Measurements from ENCODE around the gene EIF2B4. TPM values are rescaled to one million over a fixed set of nuclear protein-coding genes. Genes with fewer than 3 reads are reported as not detected.
A peak's percentile ranks its signal among the peaks of the same experiment; 100 is the strongest.

Gene EIF2B4
- polyA plus RNA-seq, 1 donor (not counting 4 experiments of a cell fraction or from before 2014, with no cell fraction given), result 54.9 TPM

DNA sequence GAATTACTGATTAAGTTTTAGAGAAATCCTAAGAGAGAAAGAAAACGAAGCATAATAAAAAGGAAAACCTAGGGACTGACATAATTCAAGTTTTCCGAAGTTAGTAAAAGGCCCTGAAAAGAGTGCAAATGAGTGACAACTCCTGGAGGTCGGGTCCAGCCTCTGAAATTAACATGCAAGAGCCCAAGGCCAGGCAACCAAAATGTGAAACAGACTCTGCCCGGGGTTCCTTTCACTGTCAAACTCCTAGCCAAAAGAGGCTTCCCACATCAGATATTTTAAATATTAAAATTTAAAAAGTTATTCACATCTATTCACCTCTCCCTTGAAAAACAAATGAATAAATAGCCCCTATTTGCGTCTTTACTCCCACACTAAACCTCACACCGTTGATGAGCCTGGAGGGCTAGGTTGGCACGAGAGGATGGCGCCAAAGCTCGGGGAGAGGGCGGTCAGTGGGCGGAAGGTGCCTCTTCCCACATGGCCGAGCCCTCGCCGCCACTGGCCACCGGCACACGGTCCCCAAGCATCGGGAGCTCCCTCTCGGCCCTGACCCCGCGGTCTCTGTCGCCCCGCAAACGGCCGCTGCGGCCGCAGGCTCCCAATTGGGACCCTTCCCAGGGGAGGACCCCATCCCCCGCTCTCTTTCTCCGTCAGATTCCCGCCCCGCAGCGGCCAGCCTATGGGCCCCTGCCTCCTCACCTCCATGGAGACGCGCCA, 38.6 kb upstream of the EIF2B4 start:
- H3K36me3 ChIP-seq (ENCODE audit: control insufficient read depth in 2 of 2, extremely low read depth in 1 of 2, insufficient read depth in 2 of 2, low read length in 2 of 2), result peaks cover 0 to under 1% of the 10 kb centered on the region in 2 experiments
- H3K4me3 ChIP-seq (ENCODE audit: control insufficient read depth in 2 of 3, extremely low read depth in 1 of 3, insufficient read depth in 2 of 3, low read depth in 1 of 3, low read length in 3 of 3), result peak overlapping the region; percentile 92 to 99 (median 94)
- H2AFZ ChIP-seq (ENCODE audit: control insufficient read depth, low read length), result peak overlapping the region; percentile 74
- FAIRE-seq (no peak), DNase-seq (ENCODE audit: low read depth, low spot score) (no peak)
- peaks cover 15% of the 10 kb centered on the region for H3K4me1 ChIP-seq (ENCODE audit: control insufficient read depth, extremely low read depth, insufficient read depth, low read length)
- H3K9ac ChIP-seq (ENCODE audit: control insufficient read depth, extremely low read depth, insufficient read depth, low read length), result peak overlapping the region; percentile 90
- H3K27me3 ChIP-seq (ENCODE audit: control insufficient read depth, extremely low read depth, insufficient read depth, low read length), result no peaks in the 10 kb centered on the region
- TF ChIP-seq, protein P1, sequence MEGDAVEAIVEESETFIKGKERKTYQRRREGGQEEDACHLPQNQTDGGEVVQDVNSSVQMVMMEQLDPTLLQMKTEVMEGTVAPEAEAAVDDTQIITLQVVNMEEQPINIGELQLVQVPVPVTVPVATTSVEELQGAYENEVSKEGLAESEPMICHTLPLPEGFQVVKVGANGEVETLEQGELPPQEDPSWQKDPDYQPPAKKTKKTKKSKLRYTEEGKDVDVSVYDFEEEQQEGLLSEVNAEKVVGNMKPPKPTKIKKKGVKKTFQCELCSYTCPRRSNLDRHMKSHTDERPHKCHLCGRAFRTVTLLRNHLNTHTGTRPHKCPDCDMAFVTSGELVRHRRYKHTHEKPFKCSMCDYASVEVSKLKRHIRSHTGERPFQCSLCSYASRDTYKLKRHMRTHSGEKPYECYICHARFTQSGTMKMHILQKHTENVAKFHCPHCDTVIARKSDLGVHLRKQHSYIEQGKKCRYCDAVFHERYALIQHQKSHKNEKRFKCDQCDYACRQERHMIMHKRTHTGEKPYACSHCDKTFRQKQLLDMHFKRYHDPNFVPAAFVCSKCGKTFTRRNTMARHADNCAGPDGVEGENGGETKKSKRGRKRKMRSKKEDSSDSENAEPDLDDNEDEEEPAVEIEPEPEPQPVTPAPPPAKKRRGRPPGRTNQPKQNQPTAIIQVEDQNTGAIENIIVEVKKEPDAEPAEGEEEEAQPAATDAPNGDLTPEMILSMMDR (optimal IDR thresholded peaks at IDR 0.05 in 1 of 3, IDR thresholded peaks at IDR 0.05 in 1 of 3, conservative IDR thresholded peaks at IDR 0.05 in 1 of 3; ENCODE audit: extremely low read depth in 1 of 3, insufficient read depth in 2 of 3, low read length in 3 of 3), result no peak
- no peak for TF ChIP-seq EZH2 (IDR thresholded peaks at IDR 0.05; ENCODE audit: low read length)
- H3K79me2 ChIP-seq (ENCODE audit: control insufficient read depth, insufficient read depth, low read length), result peaks cover 55% of the 10 kb centered on the region
- peaks cover 10% of the 10 kb centered on the region for H4K20me1 ChIP-seq (ENCODE audit: control insufficient read depth, extremely low read depth, insufficient read depth, low read length)
- H3K27ac ChIP-seq (ENCODE audit: control insufficient read depth, insufficient read depth, low read length), result peak overlapping the region; percentile 81
- H3K9me1 ChIP-seq (ENCODE audit: control insufficient read depth, extremely low read depth, insufficient read depth, low read length), result no peaks in the 10 kb centered on the region
- dilution Hi-C loops (cut with MboI; ENCODE audit: extremely low pct_ligation_motif_present, low sequenced_read_pairs), result no loop called here
- no peaks in the 10 kb centered on the region for H3K9me3 ChIP-seq (ENCODE audit: control insufficient read depth, low read depth, low read length)
- H3K4me2 ChIP-seq (ENCODE audit: control insufficient read depth, extremely low read depth, insufficient read depth, low read depth, low read length), result peak overlapping the region; percentile 100

DNA sequence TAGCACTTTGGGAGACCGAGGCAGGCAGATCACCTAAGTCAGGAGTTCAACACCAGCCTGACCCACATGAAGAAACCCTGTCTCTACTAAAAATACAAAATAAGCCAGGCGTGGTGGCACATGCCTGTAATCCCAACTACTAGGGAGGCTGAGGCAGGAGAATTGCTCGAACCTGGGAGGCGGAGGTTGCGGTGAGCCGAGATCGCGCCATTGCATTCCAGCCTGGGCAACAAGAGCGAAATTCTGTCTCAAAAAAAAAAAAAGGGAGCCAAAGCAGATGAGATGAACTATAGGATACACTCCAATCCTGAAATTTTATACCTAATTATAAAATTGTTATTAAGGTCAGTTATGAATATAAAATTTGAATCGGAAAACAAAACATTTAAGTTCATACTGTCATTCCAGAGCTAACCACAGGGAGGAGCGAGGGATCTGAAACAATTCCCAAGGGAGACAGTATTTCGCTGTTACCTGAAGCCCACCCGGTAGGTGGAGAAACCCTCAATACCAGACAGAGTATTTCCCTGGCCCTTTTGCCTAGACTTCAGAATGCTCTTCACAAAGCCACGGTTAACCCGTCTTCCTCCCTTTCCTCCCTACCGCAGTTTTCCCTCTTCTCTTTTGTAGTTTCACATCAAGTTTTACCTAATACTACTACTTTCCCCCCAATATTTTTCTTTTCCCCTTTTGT, 37.8 kb upstream of the EIF2B4 start:
- Histone ChIP-seq H3K27me3 (ENCODE audit: control insufficient read depth, extremely low read depth, insufficient read depth, low read length) (no peaks in the 10 kb centered on the region), H3K4me2 (ENCODE audit: control insufficient read depth, extremely low read depth, insufficient read depth, low read depth, low read length) (peak overlapping the region; percentile 100), H3K27ac (ENCODE audit: control insufficient read depth, insufficient read depth, low read length) (peak overlapping the region; percentile 81), H2AFZ (ENCODE audit: control insufficient read depth, low read length) (no peak overlapping the region), H3K4me1 (ENCODE audit: control insufficient read depth, extremely low read depth, insufficient read depth, low read length) (peaks cover 15% of the 10 kb centered on the region), H4K20me1 (ENCODE audit: control insufficient read depth, extremely low read depth, insufficient read depth, low read length) (peaks cover 12% of the 10 kb centered on the region), H3K36me3 (ENCODE audit: control insufficient read depth in 2 of 2, extremely low read depth in 1 of 2, insufficient read depth in 2 of 2, low read length in 2 of 2) (peaks cover 0 to 4% of the 10 kb centered on the region in 2 experiments), H3K79me2 (ENCODE audit: control insufficient read depth, insufficient read depth, low read length) (peaks cover 64% of the 10 kb centered on the region), H3K4me3 (ENCODE audit: control insufficient read depth in 2 of 3, extremely low read depth in 1 of 3, insufficient read depth in 2 of 3, low read depth in 1 of 3, low read length in 3 of 3) (peak overlapping the region; percentile 92 to 99 (median 94)), H3K9me1 (ENCODE audit: control insufficient read depth, extremely low read depth, insufficient read depth, low read length) (no peaks in the 10 kb centered on the region), H3K9me3 (ENCODE audit: control insufficient read depth, low read depth, low read length) (no peaks in the 10 kb centered on the region), H3K9ac (ENCODE audit: control insufficient read depth, extremely low read depth, insufficient read depth, low read length) (peak overlapping the region; percentile 90)
- FAIRE-seq, result peak; percentile 29
- TF ChIP-seq EZH2 (IDR thresholded peaks at IDR 0.05; ENCODE audit: low read length), result no peak
- TF ChIP-seq, protein P1 (optimal IDR thresholded peaks at IDR 0.05 in 1 of 3, IDR thresholded peaks at IDR 0.05 in 1 of 3, conservative IDR thresholded peaks at IDR 0.05 in 1 of 3; ENCODE audit: extremely low read depth in 1 of 3, insufficient read depth in 2 of 3, low read length in 3 of 3), result peak; percentile 47 to 70 (median 56)
- dilution Hi-C loops (cut with MboI; ENCODE audit: extremely low pct_ligation_motif_present, low sequenced_read_pairs), result no loop called here
- DNase-seq (ENCODE audit: low read depth, low spot score), result no peak

Measured in keratinocyte (primary cell).